IMR-90 (cell line): ENCODE results near the gene BCL11A. TPM values are rescaled to one million over a fixed set of nuclear protein-coding genes. Genes with fewer than 3 reads are reported as not detected.

Experiments used
- ATAC-seq: fragments of 200-7000 bp; cut with Tn5 transposase; 2 replicates; pipeline ENCODE4 v1.9.1; 2020; ENCODE audit warnings: low read depth, mild to moderate bottlenecking, moderate library complexity
- BruUV-seq: library from RNA; stranded (reverse); fragments of 400-500 nt; replicated peaks from 2 replicates; lab custom pipeline; 2021; lab: Mats Ljungman, UMichigan
- CTCF ChIA-PET: fragments of 300-600 bp; formaldehyde crosslinking; extraction: SDS; loops from one replicate; lab custom pipeline; 2021; ENCODE audit warnings: antibody characterized with exemption; lab: Yijun Ruan, JAX
- POLR2A ChIA-PET: fragments of 300-600 bp; sonication (Branson Sonifier 250); formaldehyde crosslinking; loops from one replicate; lab custom pipeline; 2022; ENCODE audit warnings: antibody characterized with exemption; ENCODE audit not compliant: unreplicated experiment; lab: Charles Lee
- DNase-seq: peaks from one replicate; pipeline ENCODE4 v3.0.0; 2013
- H2AFZ ChIP-seq: replicated peaks from 2 replicates; pipeline ENCODE3; 2013; ENCODE audit warnings: low read length, mild to moderate bottlenecking; ENCODE audit not compliant: poor library complexity
- H2AK5ac ChIP-seq: 2 replicates; pipeline ENCODE4 v1.6.1; 2013; ENCODE audit warnings: low read depth, low read length, inconsistent platforms
- H2AK9ac ChIP-seq: replicated peaks from 2 replicates; pipeline ENCODE3; 2013; ENCODE audit warnings: mild to moderate bottlenecking, low read depth, low read length, moderate library complexity; ENCODE audit not compliant: poor library complexity
- H2BK120ac ChIP-seq: 2 replicates; pipeline ENCODE4 v1.6.1; 2013; ENCODE audit warnings: low read depth, low read length, inconsistent platforms
- H2BK15ac ChIP-seq: 3 replicates; pipeline ENCODE4 v1.6.1; 2013; ENCODE audit warnings: low read depth, low read length, inconsistent platforms
- H2BK20ac ChIP-seq: 2 replicates; pipeline ENCODE4 v1.6.1; 2013; ENCODE audit warnings: low read depth, mild to moderate bottlenecking, inconsistent platforms, low read length, moderate library complexity
- H2BK5ac ChIP-seq: 2 replicates; pipeline ENCODE4 v1.6.1; 2013; ENCODE audit warnings: mild to moderate bottlenecking, low read depth, low read length, inconsistent platforms; ENCODE audit not compliant: poor library complexity, severe bottlenecking
- H3K14ac ChIP-seq: replicated peaks from 2 replicates; pipeline ENCODE4 v1.6.1; 2013; ENCODE audit warnings: low read depth, low read length, inconsistent platforms
- H3K18ac ChIP-seq: 2 replicates; pipeline ENCODE4 v1.6.1; 2013; ENCODE audit warnings: low read depth, low read length, control low read depth
- H3K23ac ChIP-seq: 2 replicates; pipeline ENCODE4 v1.6.1; 2013; ENCODE audit warnings: low read depth, low read length, inconsistent platforms
- H3K27ac ChIP-seq: 2 replicates; pipeline ENCODE4 v1.5.1; 2013; ENCODE audit warnings: mild to moderate bottlenecking, control low read depth, low read length; ENCODE audit not compliant: insufficient read depth
- H3K27me3 ChIP-seq: 2 replicates; pipeline ENCODE4 v1.6.1; 2013; ENCODE audit warnings: low read length; ENCODE audit not compliant: control insufficient read depth, insufficient read depth
- H3K36me3 ChIP-seq: 2 replicates; pipeline ENCODE4 v1.6.1; 2013; ENCODE audit warnings: low read length, mixed read lengths; ENCODE audit not compliant: control insufficient read depth, insufficient read depth
- H3K4ac ChIP-seq: 2 replicates; pipeline ENCODE4 v1.6.1; 2013; ENCODE audit warnings: low read depth, low read length, inconsistent platforms
- H3K4me1 ChIP-seq: 2 replicates; pipeline ENCODE4 v1.6.1; 2013; ENCODE audit warnings: low read length, mixed read lengths; ENCODE audit not compliant: control insufficient read depth, insufficient read depth
- H3K4me2 ChIP-seq: 2 replicates; pipeline ENCODE4 v1.6.1; 2013; ENCODE audit warnings: low read depth, mild to moderate bottlenecking, control low read depth, low read length, moderate library complexity
- H3K4me3 ChIP-seq: 2 replicates; pipeline ENCODE4 v1.5.1; 2013; ENCODE audit warnings: low read depth, mild to moderate bottlenecking, control low read depth, low read length, moderate library complexity; ENCODE audit not compliant: insufficient read depth
- H3K56ac ChIP-seq: 2 replicates; pipeline ENCODE4 v1.6.1; 2013; ENCODE audit warnings: low read length, inconsistent platforms; ENCODE audit not compliant: insufficient read depth; ENCODE audit errors: extremely low read depth
- H3K79me1 ChIP-seq, 2 experiments: 2 replicates each; pipeline ENCODE4 v1.6.1; 2013; ENCODE audit warnings: low read length in 2 of 2, inconsistent platforms in 1 of 2, low read depth in 1 of 2
- H3K9ac ChIP-seq: 2 replicates; pipeline ENCODE4 v1.6.1; 2013; ENCODE audit warnings: low read depth, low read length, control low read depth
- H3K9me1 ChIP-seq: 2 replicates; pipeline ENCODE4 v1.6.1; 2013; ENCODE audit warnings: low read length, inconsistent platforms; ENCODE audit not compliant: insufficient read depth
- H3K9me3 ChIP-seq: 2 replicates; pipeline ENCODE4 v1.6.1; 2013; ENCODE audit warnings: low read length; ENCODE audit not compliant: control insufficient read depth, insufficient read depth
- H4K20me1 ChIP-seq: 2 replicates; pipeline ENCODE4 v1.6.1; 2013; ENCODE audit warnings: low read length, inconsistent platforms; ENCODE audit not compliant: insufficient read depth
- H4K5ac ChIP-seq: 2 replicates; pipeline ENCODE4 v1.6.1; 2013; ENCODE audit warnings: mild to moderate bottlenecking, low read depth, low read length, control low read depth
- H4K8ac ChIP-seq, 2 experiments: 2 replicates each; pipeline ENCODE4 v1.6.1; 2013; ENCODE audit warnings: low read depth in 2 of 2, low read length in 2 of 2, control low read depth in 1 of 2, inconsistent platforms in 1 of 2
- H4K91ac ChIP-seq: 2 replicates; pipeline ENCODE4 v1.6.1; 2013; ENCODE audit warnings: low read depth, low read length, inconsistent platforms; ENCODE audit not compliant: insufficient read depth
- BHLHE40 ChIP-seq: fragments of 150-350 bp; IDR thresholded peaks from 2 replicates; pipeline ENCODE4 v1.6.1; 2016; ENCODE audit warnings: mild to moderate bottlenecking, low read depth, low read length
- CEBPB ChIP-seq: IDR thresholded peaks from 2 replicates; pipeline ENCODE4 v1.6.1; 2012; ENCODE audit warnings: low read depth, low read length, improper control_type of control experiment
- CHD1 ChIP-seq: IDR thresholded peaks from 2 replicates; pipeline ENCODE4 v1.6.1; 2012; ENCODE audit warnings: low read depth, low read length, improper control_type of control experiment
- FOS ChIP-seq: fragments of 150-350 bp; IDR thresholded peaks from 2 replicates; pipeline ENCODE4 v1.6.1; 2016; ENCODE audit warnings: low read depth, low read length
- MAFK ChIP-seq: IDR thresholded peaks from 2 replicates; pipeline ENCODE4 v1.6.1; 2012; ENCODE audit warnings: low read depth, low read length, improper control_type of control experiment
- MAZ ChIP-seq: IDR thresholded peaks from 2 replicates; pipeline ENCODE4 v1.6.1; 2012; ENCODE audit warnings: low read depth, mild to moderate bottlenecking, low read length, improper control_type of control experiment, moderate library complexity, borderline replicate concordance
- MXI1 ChIP-seq: IDR thresholded peaks from 2 replicates; pipeline ENCODE4 v1.6.1; 2012; ENCODE audit warnings: low read depth, mild to moderate bottlenecking, low read length, moderate library complexity, borderline replicate concordance
- NFE2L2 ChIP-seq: fragments of 150-350 bp; IDR thresholded peaks from 2 replicates; pipeline ENCODE4 v1.6.1; 2016; ENCODE audit warnings: low read depth, mild to moderate bottlenecking, low read length
- POLR2A ChIP-seq: IDR thresholded peaks from 2 replicates; pipeline ENCODE4 v1.6.1; 2012; ENCODE audit warnings: mild to moderate bottlenecking, low read depth, low read length
- RAD21 ChIP-seq: IDR thresholded peaks from 2 replicates; pipeline ENCODE4 v1.6.1; 2012; ENCODE audit warnings: low read length, improper control_type of control experiment
- RCOR1 ChIP-seq: IDR thresholded peaks from 2 replicates; pipeline ENCODE4 v1.6.1; 2012; ENCODE audit warnings: mild to moderate bottlenecking, low read length, improper control_type of control experiment; ENCODE audit not compliant: insufficient replicate concordance
- RFX5 ChIP-seq: IDR thresholded peaks from 2 replicates; pipeline ENCODE4 v1.8.0; 2012; ENCODE audit warnings: low read depth, mild to moderate bottlenecking, low read length, moderate library complexity
- SMC3 ChIP-seq: fragments of 150-350 bp; IDR thresholded peaks from 2 replicates; pipeline ENCODE4 v1.6.1; 2016; ENCODE audit warnings: low read depth, mild to moderate bottlenecking, antibody characterized with exemption, low read length, moderate library complexity
- WGBS, 2 experiments: methylation state at CpG; one replicate each; pipeline versions ENCODE4 v1.1.5 to v1.1.7; 2013; ENCODE audit warnings: missing lambda C conversion rate in 2 of 2; ENCODE audit not compliant: insufficient read length in 1 of 2; ENCODE audit errors: extremely low coverage in 2 of 2; 5-methylcytosine and 5-hydroxymethylcytosine counted together
- dilution Hi-C: fragments of 300-500 bp; cut with HindIII; formaldehyde crosslinking; loops from one replicate; pipeline ENCODE4 v1.14.3; 2018; ENCODE audit warnings: low sequenced_read_pairs; ENCODE audit not compliant: unreplicated experiment
- in situ Hi-C: fragments of 300-500 bp; cut with MboI; formaldehyde crosslinking; loops from 3 replicates; pipeline ENCODE4 v1.14.3; 2019; ENCODE audit warnings: low sequenced_read_pairs, inconsistent platforms, mixed read lengths
- intact Hi-C: fragments of 100-400 bp; cut with micrococcal nuclease; formaldehyde crosslinking; loops from 2 replicates; pipeline ENCODE4 v1.10.0; 2022
- polyA plus RNA-seq, 3 experiments: library from polyadenylated mRNA; depleted of rRNA; stranded (reverse); fragments of >200 nt; gene quantifications; 2 replicates each; pipeline ENCODE4 v1.2.3, GENCODE V29; 2012; ENCODE audit warnings: low replicate concordance in 1 of 3
- total RNA-seq: library from RNA; depleted of rRNA; stranded (reverse); fragments of >200 nt; gene quantifications from 2 replicates; pipeline ENCODE4 v1.2.3, GENCODE V29; 2012
- TF ChIP-seq, protein P1 (sequence below): fragments of 150-350 bp; IDR thresholded peaks from 2 replicates; pipeline ENCODE4 v1.6.1; 2016; ENCODE audit warnings: low read depth, mild to moderate bottlenecking, low read length, moderate library complexity, borderline replicate concordance
- TF ChIP-seq, protein P2 (sequence below): fragments of 150-350 bp; IDR thresholded peaks from 2 replicates; pipeline ENCODE4 v1.6.1; 2017; ENCODE audit warnings: mild to moderate bottlenecking, antibody characterized with exemption, low read length, low read depth

The BCL11A gene
- total and polyA plus RNA-seq, 2 of the 4 experiments (the other 2 are of a cell fraction): 1.0 to 1.1 TPM

DNA sequence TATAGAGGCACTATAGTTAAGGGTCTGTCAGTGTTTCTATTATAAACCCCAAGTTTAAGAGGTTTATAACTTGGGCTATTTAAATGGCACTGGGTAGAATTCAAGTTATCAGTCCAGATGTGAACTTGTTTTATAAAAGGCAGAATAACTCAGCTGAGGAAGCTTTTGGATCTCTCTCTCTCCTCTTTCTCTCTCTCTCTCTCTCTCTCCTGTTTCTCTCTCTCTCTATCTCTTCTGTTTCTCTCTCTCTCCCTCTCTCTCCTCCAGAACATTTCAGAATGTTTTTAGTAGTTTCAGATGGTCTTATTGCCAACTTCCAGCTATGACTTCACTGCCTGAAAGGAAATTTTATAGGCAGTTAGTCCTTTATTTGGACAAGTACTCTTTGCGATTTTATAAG is 6.4 kb upstream of the BCL11A start:
- no peak overlapping the region for H2BK20ac ChIP-seq
- peaks cover 28% of the 10 kb centered on the region for H3K27me3 ChIP-seq
- no peaks in the 10 kb centered on the region for H4K20me1 ChIP-seq
- no peak overlapping the region for H2AK9ac ChIP-seq
- no peaks in the 10 kb centered on the region for H3K9me1 ChIP-seq
- no peaks in the 10 kb centered on the region for H3K36me3 ChIP-seq
- no peak overlapping the region for H3K4me3 ChIP-seq
- no peak overlapping the region for H2AFZ ChIP-seq
- TF ChIP-seq FOS: no peak
- TF ChIP-seq MXI1: no peak
- no peak for TF ChIP-seq BHLHE40
- no peak for TF ChIP-seq RFX5
- TF ChIP-seq NFE2L2: no peak
- TF ChIP-seq RAD21: no peak
- no peak for TF ChIP-seq POLR2A
- TF ChIP-seq MAZ: no peak
- TF ChIP-seq, protein P1, sequence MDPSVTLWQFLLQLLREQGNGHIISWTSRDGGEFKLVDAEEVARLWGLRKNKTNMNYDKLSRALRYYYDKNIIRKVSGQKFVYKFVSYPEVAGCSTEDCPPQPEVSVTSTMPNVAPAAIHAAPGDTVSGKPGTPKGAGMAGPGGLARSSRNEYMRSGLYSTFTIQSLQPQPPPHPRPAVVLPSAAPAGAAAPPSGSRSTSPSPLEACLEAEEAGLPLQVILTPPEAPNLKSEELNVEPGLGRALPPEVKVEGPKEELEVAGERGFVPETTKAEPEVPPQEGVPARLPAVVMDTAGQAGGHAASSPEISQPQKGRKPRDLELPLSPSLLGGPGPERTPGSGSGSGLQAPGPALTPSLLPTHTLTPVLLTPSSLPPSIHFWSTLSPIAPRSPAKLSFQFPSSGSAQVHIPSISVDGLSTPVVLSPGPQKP: no peak
- no peak for TF ChIP-seq SMC3
- TF ChIP-seq CHD1: no peak
- TF ChIP-seq MAFK: no peak
- TF ChIP-seq, protein P2, sequence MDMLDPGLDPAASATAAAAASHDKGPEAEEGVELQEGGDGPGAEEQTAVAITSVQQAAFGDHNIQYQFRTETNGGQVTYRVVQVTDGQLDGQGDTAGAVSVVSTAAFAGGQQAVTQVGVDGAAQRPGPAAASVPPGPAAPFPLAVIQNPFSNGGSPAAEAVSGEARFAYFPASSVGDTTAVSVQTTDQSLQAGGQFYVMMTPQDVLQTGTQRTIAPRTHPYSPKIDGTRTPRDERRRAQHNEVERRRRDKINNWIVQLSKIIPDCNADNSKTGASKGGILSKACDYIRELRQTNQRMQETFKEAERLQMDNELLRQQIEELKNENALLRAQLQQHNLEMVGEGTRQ: no peak
- TF ChIP-seq RCOR1: no peak
- no peak for TF ChIP-seq CEBPB
- no peak overlapping the region for H4K8ac ChIP-seq
- ChIA-PET POLR2A (no interaction called here), CTCF (interaction anchor here (0.6 to 1.2 kb wide), 2 partner anchors 10 to 891 kb away, joined by 4 read pairs; no protein-coding TSS in a partner anchor)
- dilution Hi-C loops (no loop called here), in situ Hi-C loops (loop anchor here (10.0 kb wide), 2 partner anchors 1255 to 1535 kb away; no protein-coding TSS in a partner anchor), intact Hi-C loops (loop anchor here (1.0 to 10.0 kb wide), 2 partner anchors 22 to 1985 kb away; no protein-coding TSS in a partner anchor)
- no peak overlapping the region for H3K18ac ChIP-seq
- no peak overlapping the region for H3K27ac ChIP-seq
- DNase-seq: no peak
- no peak overlapping the region for H2BK15ac ChIP-seq
- H2AK5ac ChIP-seq: no peak overlapping the region
- no peaks in the 10 kb centered on the region for H3K79me1 ChIP-seq
- H3K56ac ChIP-seq: no peak overlapping the region
- no peak overlapping the region for H2BK5ac ChIP-seq
- H3K4me2 ChIP-seq: no peak overlapping the region
- H3K23ac ChIP-seq: no peak overlapping the region
- H4K91ac ChIP-seq: no peak overlapping the region
- no peak overlapping the region for H3K4ac ChIP-seq
- BruUV-seq: no TSS peak
- no peak overlapping the region for H3K14ac ChIP-seq
- H2BK120ac ChIP-seq: no peak overlapping the region
- H3K9me3 ChIP-seq: no peaks in the 10 kb centered on the region
- H3K4me1 ChIP-seq: no peaks in the 10 kb centered on the region
- no peak overlapping the region for H3K9ac ChIP-seq
- no CpG with 5 or more reads among the region's 1 CpG for WGBS, 2 experiments
- ATAC-seq: no peak
- H4K5ac ChIP-seq: no peak overlapping the region
